Activated T-helper 1 cell treated with anti-CD3 and anti-CD28 coated beads, Interleukin-2, amount 50 U/mL, for 16 hours (primary cell): ENCODE measurements around the gene HEATR5A.
"Not testable (repeated sequence)": the region's sequence is repeated elsewhere in the genome, so short reads cannot be mapped to it uniquely, and the experiment has no call there.

Experiments
- DNase-seq, 2 donors: peaks; one replicate each; pipeline ENCODE4 v3.0.0-alpha.2; 2020; ENCODE audit warnings: low read depth in 1 of 2, low spot score in 1 of 2

The HEATR5A gene

GRCh38 chr14:31389946-31390345, 30.4 kb downstream of the HEATR5A start:
- no peak for DNase-seq

DNA sequence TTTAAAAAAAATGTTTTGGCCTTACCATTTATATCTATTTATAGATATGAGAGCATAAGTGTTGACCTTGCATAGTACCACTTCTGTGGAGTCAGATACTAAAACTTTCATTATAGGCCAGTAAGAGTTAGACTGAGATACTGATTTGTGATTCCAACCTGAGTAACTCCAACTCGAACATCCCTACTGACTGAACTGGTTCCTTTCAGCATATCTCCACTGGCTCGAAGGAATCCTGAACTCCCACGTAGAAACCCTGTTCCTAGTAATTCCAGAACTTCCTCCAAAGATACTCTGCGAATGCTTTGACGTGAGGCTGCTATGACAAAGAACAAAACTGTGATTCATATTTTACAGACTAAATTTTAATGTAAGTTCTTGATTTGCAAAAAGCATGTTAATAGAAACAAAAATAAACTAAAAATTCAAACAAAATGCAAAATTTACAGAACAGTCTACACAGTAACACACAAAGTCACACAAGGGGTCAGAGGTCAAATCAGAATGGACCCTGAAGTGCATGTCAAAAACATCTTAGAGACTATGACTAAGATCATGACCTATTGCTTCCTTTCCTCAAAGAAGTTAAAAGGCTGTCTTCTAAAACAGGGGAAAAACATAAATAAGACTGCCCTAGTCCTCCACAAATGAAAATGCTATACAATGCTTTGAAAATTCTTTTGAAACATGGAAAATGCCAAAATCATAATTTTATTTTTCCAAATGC, 31.5 kb downstream of the HEATR5A start:
- no peak for DNase-seq

GRCh38 chr14:31387091-31387490, 33.3 kb downstream of the HEATR5A start:
- DNase-seq: no peak

GRCh38 chr14:31386271-31386670, 34.1 kb downstream of the HEATR5A start:
- DNase-seq: no peak

- DNase-seq: no peak
These were observed 38.1 kb downstream of the HEATR5A start for GRCh38 chr14:31382221-31382620.

GRCh38 chr14:31380106-31380505, 40.2 kb downstream of the HEATR5A start:
- DNase-seq: no peak

GRCh38 chr14:31379125-31379947, 41.0 kb downstream of the HEATR5A start:
- DNase-seq: not testable (repeated sequence)

DNA sequence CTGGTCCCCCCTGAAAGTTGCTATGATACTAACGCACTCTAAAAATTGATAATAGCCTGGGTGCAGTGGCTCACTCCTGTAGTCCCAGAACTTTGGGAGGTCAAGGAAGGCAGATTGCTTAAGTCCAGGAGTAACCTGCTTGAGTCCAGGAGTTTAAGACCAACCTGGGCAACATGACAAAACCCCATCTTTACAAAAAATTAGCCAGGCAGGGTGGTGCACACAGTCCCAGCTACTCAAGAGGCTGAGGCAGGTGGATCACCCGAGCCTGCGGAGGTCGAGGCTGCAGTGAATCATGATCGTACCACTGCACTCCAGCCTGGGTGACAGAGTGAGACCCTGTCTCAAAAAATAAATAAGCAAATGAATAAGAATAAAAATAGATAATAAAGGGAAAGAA, 42.9 kb downstream of the HEATR5A start:
- no peak for DNase-seq

GRCh38 chr14:31371646-31372045, 48.7 kb downstream of the HEATR5A start:
- DNase-seq: no peak

DNA sequence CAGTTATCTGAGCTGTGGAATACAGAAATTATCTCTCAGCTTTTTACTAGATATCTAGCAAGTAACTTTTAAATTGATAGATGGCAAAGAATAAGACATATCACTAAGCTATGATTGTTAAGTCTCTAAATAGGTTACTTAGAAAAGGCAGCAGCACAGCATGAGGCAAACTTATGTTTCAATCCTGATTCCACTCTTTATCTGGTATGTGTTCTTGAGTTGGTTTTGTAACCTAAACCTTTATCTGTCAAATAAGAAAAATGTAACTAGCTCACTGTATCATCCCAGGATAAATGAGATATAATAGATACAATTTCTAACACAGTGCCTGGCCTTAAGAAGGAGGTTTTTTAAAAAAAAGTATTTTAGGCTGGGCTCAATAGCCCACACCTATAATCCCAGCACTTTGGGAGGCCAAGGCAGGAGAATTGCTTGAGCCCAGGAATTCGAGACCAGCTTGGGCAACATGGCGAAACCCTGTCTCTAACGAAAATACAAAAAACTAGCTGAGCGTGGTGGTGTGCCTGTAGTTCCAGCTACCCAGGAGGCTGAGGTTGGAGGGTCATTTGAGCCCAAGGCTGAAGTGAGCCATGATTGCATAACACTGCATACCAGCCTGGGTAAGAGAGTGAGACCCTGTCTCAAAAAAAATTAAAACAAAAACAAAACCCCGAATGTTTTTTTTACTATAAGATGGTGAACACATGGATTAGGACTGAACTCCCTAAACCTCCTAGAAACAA, 56.8 kb downstream of the HEATR5A start:
- no peak for DNase-seq

DNA sequence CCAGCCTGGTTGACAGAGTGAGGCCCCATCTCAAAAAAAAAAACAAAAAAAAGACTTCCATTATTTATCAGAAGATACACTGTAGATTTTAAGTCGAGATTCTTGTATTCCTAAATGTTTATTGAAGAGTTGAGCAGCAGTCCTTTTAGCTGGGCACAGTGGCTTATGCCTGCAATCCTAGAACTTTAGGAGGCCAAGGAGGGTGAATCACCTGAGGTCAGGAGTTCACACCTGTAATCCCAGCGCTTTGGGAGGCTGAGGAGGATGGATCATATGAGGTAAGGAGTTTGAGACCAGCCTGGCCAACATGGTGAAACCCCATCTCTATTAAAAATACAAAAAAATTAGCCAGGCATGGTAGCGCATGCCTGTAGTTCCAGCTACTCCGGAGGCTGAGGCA, 57.6 kb downstream of the HEATR5A start:
- no peak for DNase-seq

DNA sequence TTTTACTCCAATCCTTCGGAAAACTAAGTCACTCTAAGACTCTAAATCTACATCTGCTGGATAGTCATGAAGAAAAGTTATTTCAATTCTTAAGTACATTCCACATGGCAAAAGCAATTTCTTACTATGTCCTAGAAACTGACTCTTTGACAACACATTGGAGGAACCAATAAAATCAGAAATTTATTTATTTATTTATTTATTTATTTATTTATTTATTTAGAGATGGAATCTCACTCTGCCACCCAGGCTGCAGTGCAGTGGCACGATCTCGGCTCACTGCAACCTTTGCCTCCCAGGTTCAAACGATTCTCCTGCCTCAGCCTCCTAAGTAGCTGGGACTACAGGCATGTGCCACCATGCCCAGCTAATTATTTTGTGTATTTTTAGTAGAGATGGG, 58.6 kb downstream of the HEATR5A start:
- DNase-seq: not testable (repeated sequence)

DNA sequence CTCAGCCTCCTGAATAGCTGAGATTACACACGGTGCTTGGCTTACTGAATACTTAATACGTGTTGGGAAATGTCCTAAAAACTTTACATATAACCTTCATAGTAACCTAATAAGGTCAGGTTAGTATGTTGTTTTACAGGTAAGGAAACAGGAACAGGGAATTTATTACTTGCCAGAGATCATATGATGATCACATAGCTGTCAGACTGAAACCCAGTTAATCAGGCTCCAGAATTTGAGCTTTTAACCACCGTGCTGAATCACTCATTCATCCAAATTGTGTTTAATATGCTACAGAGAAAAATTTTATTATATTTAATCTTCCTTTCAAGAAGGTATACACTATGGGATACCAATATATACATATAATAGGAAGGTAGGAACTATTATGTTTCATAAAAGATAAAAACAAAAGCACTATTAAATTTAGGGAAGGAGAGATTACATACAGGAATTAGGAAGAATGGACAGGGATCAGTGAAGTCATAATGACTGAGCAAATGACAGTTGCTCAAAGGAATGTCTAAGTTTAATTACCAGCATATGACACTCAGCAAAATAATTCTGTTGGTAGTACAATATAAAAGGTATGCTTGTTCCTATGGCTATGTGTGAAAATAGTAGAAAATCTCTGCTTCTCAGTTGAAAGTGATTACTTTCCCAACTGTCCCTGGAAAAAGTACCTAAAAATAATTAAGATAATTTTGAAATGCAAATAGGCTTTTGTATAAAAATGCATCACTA, 59.3 kb downstream of the HEATR5A start:
- DNase-seq: no peak

DNA sequence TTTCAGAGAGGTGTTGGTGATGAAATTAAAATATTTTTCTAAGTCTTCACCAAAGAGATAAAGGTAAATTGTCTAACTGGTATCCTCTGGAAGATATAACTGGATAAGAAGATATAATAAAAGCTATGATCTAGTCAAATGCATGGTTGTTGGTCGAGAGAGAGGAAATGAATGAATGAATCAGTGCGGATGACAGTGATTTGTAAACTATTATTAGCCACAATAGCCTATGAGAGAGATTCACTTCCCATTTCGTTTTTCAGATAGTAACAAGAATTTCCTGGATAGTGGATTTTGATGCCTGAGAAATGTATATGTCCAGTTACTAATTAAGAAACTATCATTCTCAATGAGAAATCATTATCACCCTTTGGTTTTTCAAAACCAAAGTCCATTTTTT, 63.1 kb downstream of the HEATR5A start:
- DNase-seq: no peak

DNA sequence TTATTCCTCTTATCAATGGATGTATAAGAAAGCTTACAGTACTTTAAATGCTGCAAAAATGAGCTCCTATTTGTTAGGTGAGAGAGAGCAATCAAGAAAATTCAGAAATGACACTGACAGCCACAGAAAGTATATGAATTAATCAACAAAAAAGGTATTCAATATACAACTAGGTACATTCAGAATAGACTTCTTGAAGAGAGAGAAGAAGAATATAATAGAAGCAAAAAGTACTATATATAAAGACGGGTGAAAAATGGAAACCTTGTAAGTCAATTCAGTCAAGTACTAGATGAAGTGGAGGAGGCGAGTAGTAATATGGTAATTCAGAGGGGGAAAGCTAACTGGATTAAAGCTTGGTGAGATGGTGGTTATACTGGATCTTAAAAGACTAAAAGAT, 74.3 kb downstream of the HEATR5A start:
- no peak for DNase-seq

DNA sequence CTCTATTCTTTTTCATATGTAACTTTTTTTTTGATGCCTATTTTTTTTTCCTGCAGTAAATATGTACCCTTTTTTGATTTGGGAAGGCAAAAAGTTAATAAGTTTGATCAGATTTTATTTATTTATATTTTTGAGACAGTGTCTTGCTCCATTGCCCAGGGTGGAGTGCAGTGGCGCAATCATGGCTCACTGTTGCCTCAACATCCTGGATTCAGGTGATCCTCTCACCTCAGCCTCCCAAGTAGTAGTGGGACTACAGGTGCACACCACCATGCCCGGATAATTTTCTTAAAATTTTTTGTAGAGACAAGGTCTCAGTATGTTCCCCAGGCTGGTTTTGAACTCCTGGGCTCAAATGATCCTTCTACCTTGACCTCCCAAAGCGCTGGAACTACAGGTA, 79.1 kb downstream of the HEATR5A start:
- DNase-seq: no peak

DNA sequence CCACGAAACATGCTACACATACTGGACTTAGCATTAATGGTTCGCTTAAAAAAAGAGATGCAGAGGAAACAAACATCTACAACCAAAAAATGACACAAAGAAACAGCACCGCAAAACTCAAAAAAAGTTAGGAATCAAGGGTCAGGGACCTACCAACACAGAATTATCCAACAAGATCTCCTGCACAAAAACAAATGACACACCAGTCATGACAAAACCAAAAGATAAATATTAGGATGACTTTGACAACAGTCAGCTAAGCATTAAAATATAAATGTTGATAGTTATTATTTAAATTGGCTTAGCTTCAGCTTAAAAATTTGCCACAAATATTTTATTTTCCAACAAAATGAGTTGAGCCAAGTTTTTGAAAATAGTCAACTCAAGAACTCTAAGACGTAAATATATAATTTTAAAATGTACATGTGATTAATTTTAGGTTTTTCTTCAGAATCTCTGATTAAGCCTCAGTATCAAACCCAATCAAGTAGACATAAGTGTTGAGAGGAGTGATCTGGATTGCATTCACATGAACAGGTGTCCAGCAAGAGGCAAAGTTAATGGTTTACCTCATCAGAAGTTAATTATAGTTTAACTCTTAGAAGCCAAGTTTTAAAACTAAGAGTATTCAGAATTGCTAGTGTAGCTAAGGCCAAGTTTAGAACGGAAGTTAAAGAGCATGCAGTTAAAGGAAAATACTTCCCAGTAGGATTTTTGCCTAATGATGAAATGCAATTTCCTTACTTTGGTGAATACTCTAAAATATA, 79.9 kb downstream of the HEATR5A start:
- DNase-seq: no peak

GRCh38 chr14:31339743-31340142, 80.6 kb downstream of the HEATR5A start:
- DNase-seq: no peak

- DNase-seq: no peak
These were observed 83.0 kb downstream of the HEATR5A start for GRCh38 chr14:31337331-31337730.

- DNase-seq: no peak
These were observed 83.7 kb downstream of the HEATR5A start for GRCh38 chr14:31336646-31337045.
